ENCODE data around the gene MICAL3.

The MICAL3 gene

GRCh38 chr22:17816649-17817048 is 207.7 kb downstream of the MICAL3 start:
- in situ Hi-C loops (cut with HindIII; ENCODE audit: low sequenced_read_pairs), result no loop called here
- no peak overlapping the region for H3K4me3 ChIP-seq (ENCODE audit: low read depth, low read length)
- TF ChIP-seq, protein P1, sequence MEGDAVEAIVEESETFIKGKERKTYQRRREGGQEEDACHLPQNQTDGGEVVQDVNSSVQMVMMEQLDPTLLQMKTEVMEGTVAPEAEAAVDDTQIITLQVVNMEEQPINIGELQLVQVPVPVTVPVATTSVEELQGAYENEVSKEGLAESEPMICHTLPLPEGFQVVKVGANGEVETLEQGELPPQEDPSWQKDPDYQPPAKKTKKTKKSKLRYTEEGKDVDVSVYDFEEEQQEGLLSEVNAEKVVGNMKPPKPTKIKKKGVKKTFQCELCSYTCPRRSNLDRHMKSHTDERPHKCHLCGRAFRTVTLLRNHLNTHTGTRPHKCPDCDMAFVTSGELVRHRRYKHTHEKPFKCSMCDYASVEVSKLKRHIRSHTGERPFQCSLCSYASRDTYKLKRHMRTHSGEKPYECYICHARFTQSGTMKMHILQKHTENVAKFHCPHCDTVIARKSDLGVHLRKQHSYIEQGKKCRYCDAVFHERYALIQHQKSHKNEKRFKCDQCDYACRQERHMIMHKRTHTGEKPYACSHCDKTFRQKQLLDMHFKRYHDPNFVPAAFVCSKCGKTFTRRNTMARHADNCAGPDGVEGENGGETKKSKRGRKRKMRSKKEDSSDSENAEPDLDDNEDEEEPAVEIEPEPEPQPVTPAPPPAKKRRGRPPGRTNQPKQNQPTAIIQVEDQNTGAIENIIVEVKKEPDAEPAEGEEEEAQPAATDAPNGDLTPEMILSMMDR (IDR thresholded peaks at IDR 0.05; ENCODE audit: low read depth, low read length), result no peak
- no peak for DNase-seq (ENCODE audit: low read depth, low spot score)

GRCh38 chr22:17815703-17816254 is 208.6 kb downstream of the MICAL3 start:
- DNase-seq (ENCODE audit: low read depth, low spot score), result no peak

DNA sequence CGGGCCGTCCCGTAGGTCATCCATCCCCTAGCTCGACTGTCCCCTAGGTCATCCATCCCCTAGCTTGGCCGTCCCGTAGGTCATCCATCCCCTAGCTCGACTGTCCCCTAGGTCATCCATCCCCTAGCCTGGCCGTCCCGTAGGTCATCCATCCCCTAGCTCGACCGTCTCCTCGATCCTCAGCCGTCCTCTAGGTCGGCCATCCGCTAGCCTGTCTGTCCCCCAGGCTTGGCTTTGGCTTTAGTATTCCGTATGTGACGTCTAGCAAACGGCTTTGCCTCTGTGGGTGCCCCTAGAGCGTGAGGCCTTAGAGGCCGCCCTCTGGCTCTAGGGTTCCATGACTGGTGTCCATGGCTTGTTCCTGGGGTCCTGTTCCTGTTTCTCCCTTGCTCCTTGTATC is 209.5 kb downstream of the MICAL3 start:
- TF ChIP-seq, protein P1 (IDR thresholded peaks at IDR 0.05; ENCODE audit: low read depth, low read length), result no peak
- in situ Hi-C loops (cut with HindIII; ENCODE audit: low sequenced_read_pairs), result no loop called here
- H3K4me3 ChIP-seq (ENCODE audit: low read depth, low read length), result no peak overlapping the region
- no peak for DNase-seq (ENCODE audit: low read depth, low spot score)

More at GRCh38 chr22:17815703-17816254, 208.6 kb downstream of the MICAL3 start:
- H3K4me3 ChIP-seq (ENCODE audit: low read depth, low read length), result no peak overlapping the region
- TF ChIP-seq, protein P1 (IDR thresholded peaks at IDR 0.05; ENCODE audit: low read depth, low read length), result no peak
- in situ Hi-C loops (cut with HindIII; ENCODE audit: low sequenced_read_pairs), result no loop called here

DNA sequence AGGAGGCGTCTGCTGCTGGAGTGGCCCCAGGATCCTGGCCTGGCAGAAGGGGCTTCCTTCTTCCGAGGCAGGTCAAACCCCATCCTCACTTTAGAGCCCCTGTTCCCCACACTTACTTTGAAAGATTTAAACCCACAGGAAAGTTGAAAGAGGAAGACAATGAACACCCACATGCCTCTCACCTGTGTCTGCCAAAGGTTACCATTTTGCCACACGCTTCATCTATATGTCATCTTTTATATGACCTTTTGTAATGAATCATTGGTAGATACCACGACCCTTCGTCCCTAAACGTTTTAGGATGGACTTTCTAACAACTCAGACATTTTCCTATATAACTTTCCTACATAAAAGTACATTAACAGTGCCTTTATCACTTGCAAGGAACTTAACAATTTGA is 210.3 kb downstream of the MICAL3 start:
- TF ChIP-seq, protein P1 (IDR thresholded peaks at IDR 0.05; ENCODE audit: low read depth, low read length), result no peak
- in situ Hi-C loops (cut with HindIII; ENCODE audit: low sequenced_read_pairs), result no loop called here
- no peak for DNase-seq (ENCODE audit: low read depth, low spot score)
- H3K4me3 ChIP-seq (ENCODE audit: low read depth, low read length), result no peak overlapping the region

DNA sequence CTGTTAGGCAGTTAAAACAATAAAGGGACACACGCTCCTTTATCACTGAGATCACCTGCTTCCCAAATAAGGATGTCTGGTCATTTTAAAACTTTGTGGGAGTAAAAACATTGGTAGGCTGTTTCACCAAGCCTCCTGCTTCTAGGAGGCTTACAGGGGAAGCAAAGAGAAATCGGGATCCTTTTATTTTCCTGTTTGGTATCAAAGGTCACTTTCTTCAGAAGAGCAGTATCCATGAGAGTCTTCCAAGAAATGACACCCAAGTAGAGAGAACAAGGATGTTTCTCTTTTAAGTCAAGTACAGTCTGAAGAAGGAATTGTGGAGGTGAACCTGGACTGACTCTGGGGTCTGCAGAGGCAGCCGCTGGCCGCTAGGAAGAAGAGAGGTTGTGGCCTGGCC is 213.2 kb downstream of the MICAL3 start:
- TF ChIP-seq, protein P1 (IDR thresholded peaks at IDR 0.05; ENCODE audit: low read depth, low read length), result no peak
- H3K4me3 ChIP-seq (ENCODE audit: low read depth, low read length), result no peak overlapping the region
- in situ Hi-C loops (cut with HindIII; ENCODE audit: low sequenced_read_pairs), result no loop called here
- DNase-seq (ENCODE audit: low read depth, low spot score), result no peak

DNA sequence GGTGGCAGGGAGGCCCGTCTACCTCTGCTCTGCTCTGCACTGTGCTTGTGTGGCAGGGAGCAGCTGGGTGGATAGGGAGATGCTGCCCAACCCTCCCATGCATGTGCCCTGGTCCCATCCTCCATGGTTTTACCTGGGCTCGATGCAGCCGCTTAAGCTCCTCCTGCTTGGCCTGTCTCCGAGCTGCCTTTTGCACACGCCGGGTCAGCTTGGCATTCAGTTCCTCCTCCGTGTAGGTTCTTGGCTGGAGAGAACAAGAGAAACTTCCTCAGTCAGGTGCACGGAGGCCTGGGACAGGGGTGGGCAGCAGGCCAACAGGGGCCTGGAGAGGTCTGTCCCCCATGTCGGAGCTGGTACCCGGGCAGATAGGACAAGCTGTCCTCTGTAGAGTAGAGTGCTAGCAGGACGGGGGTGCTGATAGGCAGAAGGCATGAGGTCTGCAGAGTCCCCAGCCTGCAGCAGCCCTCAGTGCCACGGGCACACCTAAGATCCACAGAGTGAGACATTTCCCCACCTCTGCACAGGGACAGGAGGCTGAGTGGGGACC is 213.7 kb downstream of the MICAL3 start:
- TF ChIP-seq, protein P1 (IDR thresholded peaks at IDR 0.05; ENCODE audit: low read depth, low read length), result no peak
- no peak for DNase-seq (ENCODE audit: low read depth, low spot score)
- no peak overlapping the region for H3K4me3 ChIP-seq (ENCODE audit: low read depth, low read length)
- in situ Hi-C loops (cut with HindIII; ENCODE audit: low sequenced_read_pairs), result no loop called here

All from astrocyte of the spinal cord (primary cell).